ENCODE results near the gene SH3RF3.

The SH3RF3 gene

DNA sequence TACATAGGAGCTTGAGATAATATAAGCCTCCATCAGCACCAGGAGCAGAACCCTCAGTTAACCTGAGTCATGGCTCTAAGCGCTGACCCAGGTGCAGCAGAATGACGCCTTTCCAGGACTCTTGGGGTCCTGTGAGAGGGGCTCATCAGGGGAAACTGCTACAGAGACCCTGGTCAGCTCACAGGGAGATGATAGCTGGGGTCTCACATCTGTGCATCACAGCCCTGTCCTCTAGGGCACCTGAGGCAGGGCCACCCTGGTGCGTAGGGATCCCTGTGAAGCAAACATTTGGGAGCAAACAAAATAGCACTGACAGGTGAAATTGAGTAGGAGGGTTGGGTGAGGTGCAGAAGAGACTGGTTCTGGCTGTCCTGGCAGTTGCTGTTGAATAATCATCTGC, 219.2 kb downstream of the SH3RF3 start:
- no peak overlapping the region for H3K4me3 ChIP-seq (ENCODE audit: insufficient read depth, low read depth, low read length)
- H3K36me3 ChIP-seq (ENCODE audit: control insufficient read depth, insufficient read depth, low read length), result no peaks in the 10 kb centered on the region
- H3K4me1 ChIP-seq (ENCODE audit: control insufficient read depth, insufficient read depth, low read length), result peaks cover 10% of the 10 kb centered on the region
- WGBS, 2 experiments, result 95 to 97% methylated on average over 3 of the region's 3 CpGs
- no peaks in the 10 kb centered on the region for H3K27me3 ChIP-seq (ENCODE audit: control insufficient read depth, insufficient read depth, low read length, poor library complexity, severe bottlenecking)
- no peaks in the 10 kb centered on the region for H3K9me3 ChIP-seq (ENCODE audit: control insufficient read depth, low read length)
- H3K27ac ChIP-seq (ENCODE audit: insufficient read depth, low read depth, low read length, poor library complexity, severe bottlenecking), result no peak overlapping the region

DNA sequence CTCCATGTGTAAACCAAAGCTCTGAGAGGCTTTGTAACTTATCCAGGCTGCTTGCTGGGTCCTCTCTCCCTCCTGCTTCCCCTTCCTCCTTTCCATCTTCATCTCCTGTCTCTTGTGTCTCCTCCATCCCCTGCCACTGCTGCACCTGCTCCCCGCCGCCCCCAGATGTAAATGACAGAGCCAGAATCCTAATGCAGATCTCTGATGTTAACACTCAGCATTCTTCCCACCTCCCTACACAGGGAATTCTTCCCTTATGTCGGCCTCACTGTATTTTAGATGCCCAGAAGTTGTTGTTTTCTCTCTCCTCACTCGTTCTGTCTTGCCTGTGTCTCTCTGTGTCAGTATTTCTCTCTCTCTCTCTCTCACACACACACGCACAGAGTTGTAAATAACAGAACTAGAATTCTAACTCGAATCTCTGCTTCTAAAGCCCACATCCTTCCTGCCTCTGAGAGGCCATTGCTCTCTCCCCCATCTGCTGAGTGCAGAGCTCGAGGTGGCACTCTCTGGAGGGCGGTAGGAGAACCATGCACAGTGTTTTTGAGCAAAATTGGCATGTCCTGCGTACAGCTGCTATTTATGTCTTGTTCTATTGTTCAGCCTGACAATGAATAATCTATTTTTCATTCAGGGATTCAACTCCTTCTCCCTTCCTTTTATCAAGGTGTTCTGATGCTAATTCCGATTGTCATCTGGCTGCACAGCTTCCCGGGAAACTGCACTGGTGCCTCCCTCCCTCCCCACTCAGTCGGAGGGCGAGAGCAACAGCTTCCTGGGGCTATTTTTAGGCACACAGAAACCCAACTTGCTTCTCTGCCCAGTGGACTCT, 219.9 kb downstream of the SH3RF3 start:
- no peak overlapping the region for H3K27ac ChIP-seq (ENCODE audit: insufficient read depth, low read depth, low read length, poor library complexity, severe bottlenecking)
- WGBS, 2 experiments, result 76 to 81% methylated on average over 13 of the region's 13 CpGs
- peaks cover 3% of the 10 kb centered on the region for H3K4me1 ChIP-seq (ENCODE audit: control insufficient read depth, insufficient read depth, low read length)
- H3K9me3 ChIP-seq (ENCODE audit: control insufficient read depth, low read length), result no peaks in the 10 kb centered on the region
- no peak overlapping the region for H3K4me3 ChIP-seq (ENCODE audit: insufficient read depth, low read depth, low read length)
- H3K36me3 ChIP-seq (ENCODE audit: control insufficient read depth, insufficient read depth, low read length), result no peaks in the 10 kb centered on the region
- no peaks in the 10 kb centered on the region for H3K27me3 ChIP-seq (ENCODE audit: control insufficient read depth, insufficient read depth, low read length, poor library complexity, severe bottlenecking)

DNA sequence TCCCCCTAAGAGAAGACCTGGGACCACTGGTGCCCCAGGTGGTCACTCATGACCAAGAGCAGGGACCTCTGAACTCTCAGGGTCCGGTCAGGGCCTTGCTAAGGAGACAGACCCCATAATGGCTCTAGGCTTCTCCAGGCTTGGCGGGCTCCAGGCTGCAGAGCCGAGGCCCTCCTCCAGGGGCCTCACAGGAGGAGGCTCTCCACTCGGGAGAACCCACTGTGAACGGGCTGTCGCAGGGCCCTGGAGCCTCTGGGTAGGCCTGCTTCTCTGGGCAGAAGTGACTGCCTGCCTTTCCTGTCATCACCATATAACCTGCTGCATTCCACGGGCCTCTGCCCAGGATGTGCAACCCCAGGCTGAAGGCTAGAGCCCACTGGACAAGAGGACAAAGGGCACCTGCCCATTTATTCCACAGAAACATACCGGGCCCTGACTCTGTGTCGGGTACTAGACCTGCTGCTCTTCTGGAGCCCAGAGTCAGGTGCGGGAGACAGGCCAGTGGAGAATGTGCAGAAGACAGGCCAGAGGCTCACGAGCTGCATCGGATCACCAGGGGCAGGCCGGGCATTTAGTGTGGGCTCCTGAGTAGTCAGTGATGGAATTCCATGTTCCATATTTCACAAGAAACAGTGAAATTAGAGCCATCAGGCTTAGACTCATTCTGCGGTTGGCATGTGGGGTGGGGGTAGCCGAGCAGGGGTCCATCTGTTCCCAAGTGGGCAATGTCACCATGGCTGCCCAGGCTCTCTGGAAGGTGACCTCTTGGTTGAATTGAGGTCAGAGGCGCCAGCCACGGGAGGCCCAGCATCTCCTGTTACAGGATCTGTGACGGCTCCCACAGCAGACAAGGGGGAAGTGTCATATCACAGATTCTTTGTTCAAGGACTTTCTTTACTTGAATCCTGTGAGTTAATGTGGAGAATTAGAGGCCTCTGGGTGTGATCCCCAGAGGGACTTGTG, 220.8 kb downstream of the SH3RF3 start:
- peaks cover 3% of the 10 kb centered on the region for H3K4me1 ChIP-seq (ENCODE audit: control insufficient read depth, insufficient read depth, low read length)
- no peaks in the 10 kb centered on the region for H3K9me3 ChIP-seq (ENCODE audit: control insufficient read depth, low read length)
- no peaks in the 10 kb centered on the region for H3K27me3 ChIP-seq (ENCODE audit: control insufficient read depth, insufficient read depth, low read length, poor library complexity, severe bottlenecking)
- no peak overlapping the region for H3K27ac ChIP-seq (ENCODE audit: insufficient read depth, low read depth, low read length, poor library complexity, severe bottlenecking)
- no peak overlapping the region for H3K4me3 ChIP-seq (ENCODE audit: insufficient read depth, low read depth, low read length)
- WGBS, 2 experiments, result 91% methylated on average over 18 of the region's 18 CpGs
- no peaks in the 10 kb centered on the region for H3K36me3 ChIP-seq (ENCODE audit: control insufficient read depth, insufficient read depth, low read length)

GRCh38 chr2:109350526-109350925, 221.5 kb downstream of the SH3RF3 start:
- no peaks in the 10 kb centered on the region for H3K27me3 ChIP-seq (ENCODE audit: control insufficient read depth, insufficient read depth, low read length, poor library complexity, severe bottlenecking)
- H3K4me3 ChIP-seq (ENCODE audit: insufficient read depth, low read depth, low read length), result no peak overlapping the region
- 94 to 96% methylated on average over 8 of the region's 8 CpGs for whole genome bisulfite sequencing, 2 experiments
- H3K9me3 ChIP-seq (ENCODE audit: control insufficient read depth, low read length), result no peaks in the 10 kb centered on the region
- peaks cover 3% of the 10 kb centered on the region for H3K4me1 ChIP-seq (ENCODE audit: control insufficient read depth, insufficient read depth, low read length)
- no peak overlapping the region for H3K27ac ChIP-seq (ENCODE audit: insufficient read depth, low read depth, low read length, poor library complexity, severe bottlenecking)
- no peaks in the 10 kb centered on the region for H3K36me3 ChIP-seq (ENCODE audit: control insufficient read depth, insufficient read depth, low read length)

GRCh38 chr2:109351164-109351756, 222.3 kb downstream of the SH3RF3 start:
- 74 to 77% methylated on average over 9 of the region's 9 CpGs for WGBS, 2 experiments

GRCh38 chr2:109352056-109352897, 223.3 kb downstream of the SH3RF3 start:
- Histone ChIP-seq H3K4me1 (ENCODE audit: control insufficient read depth, insufficient read depth, low read length) (peaks cover 3% of the 10 kb centered on the region), H3K36me3 (ENCODE audit: control insufficient read depth, insufficient read depth, low read length) (no peaks in the 10 kb centered on the region), H3K27me3 (ENCODE audit: control insufficient read depth, insufficient read depth, low read length, poor library complexity, severe bottlenecking) (no peaks in the 10 kb centered on the region), H3K9me3 (ENCODE audit: control insufficient read depth, low read length) (no peaks in the 10 kb centered on the region), H3K27ac (ENCODE audit: insufficient read depth, low read depth, low read length, poor library complexity, severe bottlenecking) (no peak overlapping the region), H3K4me3 (ENCODE audit: insufficient read depth, low read depth, low read length) (no peak overlapping the region)
- WGBS, 2 experiments, result 93% methylated on average over 20 of the region's 20 CpGs

More at GRCh38 chr2:109351164-109351756, 222.3 kb downstream of the SH3RF3 start:
- Histone ChIP-seq H3K4me3 (ENCODE audit: insufficient read depth, low read depth, low read length) (no peak overlapping the region), H3K4me1 (ENCODE audit: control insufficient read depth, insufficient read depth, low read length) (peaks cover 3% of the 10 kb centered on the region), H3K27ac (ENCODE audit: insufficient read depth, low read depth, low read length, poor library complexity, severe bottlenecking) (no peak overlapping the region), H3K36me3 (ENCODE audit: control insufficient read depth, insufficient read depth, low read length) (no peaks in the 10 kb centered on the region), H3K27me3 (ENCODE audit: control insufficient read depth, insufficient read depth, low read length, poor library complexity, severe bottlenecking) (no peaks in the 10 kb centered on the region), H3K9me3 (ENCODE audit: control insufficient read depth, low read length) (no peaks in the 10 kb centered on the region)

GRCh38 chr2:109352898-109353689, 224.1 kb downstream of the SH3RF3 start:
- no peaks in the 10 kb centered on the region for H3K36me3 ChIP-seq (ENCODE audit: control insufficient read depth, insufficient read depth, low read length)
- no peak overlapping the region for H3K27ac ChIP-seq (ENCODE audit: insufficient read depth, low read depth, low read length, poor library complexity, severe bottlenecking)
- peaks cover 2% of the 10 kb centered on the region for H3K9me3 ChIP-seq (ENCODE audit: control insufficient read depth, low read length)
- peaks cover 3% of the 10 kb centered on the region for H3K4me1 ChIP-seq (ENCODE audit: control insufficient read depth, insufficient read depth, low read length)
- 89 to 90% methylated on average over 14 of the region's 14 CpGs for WGBS, 2 experiments
- H3K4me3 ChIP-seq (ENCODE audit: insufficient read depth, low read depth, low read length), result no peak overlapping the region
- H3K27me3 ChIP-seq (ENCODE audit: control insufficient read depth, insufficient read depth, low read length, poor library complexity, severe bottlenecking), result no peaks in the 10 kb centered on the region

GRCh38 chr2:109353806-109354745, 225.1 kb downstream of the SH3RF3 start:
- Histone ChIP-seq H3K4me3 (ENCODE audit: insufficient read depth, low read depth, low read length) (no peak overlapping the region), H3K27ac (ENCODE audit: insufficient read depth, low read depth, low read length, poor library complexity, severe bottlenecking) (no peak overlapping the region), H3K27me3 (ENCODE audit: control insufficient read depth, insufficient read depth, low read length, poor library complexity, severe bottlenecking) (no peaks in the 10 kb centered on the region), H3K4me1 (ENCODE audit: control insufficient read depth, insufficient read depth, low read length) (peaks cover 3% of the 10 kb centered on the region), H3K9me3 (ENCODE audit: control insufficient read depth, low read length) (peaks cover 2% of the 10 kb centered on the region), H3K36me3 (ENCODE audit: control insufficient read depth, insufficient read depth, low read length) (no peaks in the 10 kb centered on the region)
- 93% methylated on average over 22 of the region's 22 CpGs for WGBS, 2 experiments
